Ramos (cell line): ENCODE results near the gene C14orf93.
"Not testable (repeated sequence)": the region's sequence is repeated elsewhere in the genome, so short reads cannot be mapped to it uniquely, and the experiment has no call there.

Experiments
- in situ Hi-C: fragments of 300-500 bp; cut with MboI; formaldehyde crosslinking; loops from one replicate; pipeline ENCODE4 v1.14.3; 2022; ENCODE audit warnings: low sequenced_read_pairs; ENCODE audit not compliant: unreplicated experiment

The C14orf93 gene

GRCh38 chr14:22978487-22978837 is 31.5 kb downstream of the C14orf93 start:
- in situ Hi-C loops, result loop anchor here (10.0 kb wide), 1 partner anchor 594 kb away; no protein-coding TSS in a partner anchor

- in situ Hi-C loops, result loop anchor here (10.0 kb wide), 1 partner anchor 593 kb away; no protein-coding TSS in a partner anchor
Measured at GRCh38 chr14:22977684-22978486, 32.1 kb downstream of the C14orf93 start.

GRCh38 chr14:22977434-22977683 is 32.6 kb downstream of the C14orf93 start:
- in situ Hi-C loops, result loop anchor here (10.0 kb wide), 1 partner anchor 593 kb away; no protein-coding TSS in a partner anchor

GRCh38 chr14:22976620-22977433 is 33.1 kb downstream of the C14orf93 start:
- in situ Hi-C loops, result loop anchor here (10.0 kb wide), 1 partner anchor 592 kb away; no protein-coding TSS in a partner anchor

DNA sequence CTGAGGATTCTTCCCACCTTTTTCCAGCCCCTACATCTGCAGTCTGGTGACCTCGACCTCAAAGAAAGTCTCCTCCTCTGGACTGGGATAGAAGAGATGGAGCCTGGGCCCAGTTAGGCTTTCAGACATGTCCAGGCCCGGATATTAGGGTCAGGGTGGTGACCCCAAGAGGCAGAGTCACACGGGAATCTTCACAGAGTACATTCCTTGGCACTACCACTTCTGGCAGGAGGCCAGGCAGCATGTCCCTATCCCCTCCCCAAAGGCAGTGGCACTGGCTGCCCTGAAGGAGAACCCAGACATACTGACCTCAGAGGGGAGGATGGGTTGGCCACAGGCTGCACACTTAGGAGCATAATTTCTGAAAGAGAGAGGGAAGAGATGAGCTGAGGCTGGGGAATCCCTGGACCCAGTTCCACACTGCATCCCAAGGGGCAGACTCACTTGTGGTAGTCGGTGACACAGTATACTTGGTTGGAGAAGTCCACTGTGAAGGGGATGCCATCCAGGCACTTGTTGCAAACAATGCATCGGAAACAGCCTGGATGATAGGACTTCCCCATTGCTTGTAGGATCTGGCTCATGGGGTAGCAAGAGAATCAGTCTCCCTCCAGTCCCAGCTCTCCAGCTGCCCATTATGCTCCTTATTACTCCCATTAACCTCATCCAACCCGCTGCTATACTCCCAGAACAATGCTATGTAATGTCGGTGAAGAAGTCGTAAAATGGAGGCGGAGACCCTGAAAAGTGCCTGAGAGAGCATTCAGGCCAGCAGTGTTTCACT is 35.2 kb downstream of the C14orf93 start:
- in situ Hi-C loops, result loop anchor here (10.0 kb wide), 1 partner anchor 590 kb away; no protein-coding TSS in a partner anchor

DNA sequence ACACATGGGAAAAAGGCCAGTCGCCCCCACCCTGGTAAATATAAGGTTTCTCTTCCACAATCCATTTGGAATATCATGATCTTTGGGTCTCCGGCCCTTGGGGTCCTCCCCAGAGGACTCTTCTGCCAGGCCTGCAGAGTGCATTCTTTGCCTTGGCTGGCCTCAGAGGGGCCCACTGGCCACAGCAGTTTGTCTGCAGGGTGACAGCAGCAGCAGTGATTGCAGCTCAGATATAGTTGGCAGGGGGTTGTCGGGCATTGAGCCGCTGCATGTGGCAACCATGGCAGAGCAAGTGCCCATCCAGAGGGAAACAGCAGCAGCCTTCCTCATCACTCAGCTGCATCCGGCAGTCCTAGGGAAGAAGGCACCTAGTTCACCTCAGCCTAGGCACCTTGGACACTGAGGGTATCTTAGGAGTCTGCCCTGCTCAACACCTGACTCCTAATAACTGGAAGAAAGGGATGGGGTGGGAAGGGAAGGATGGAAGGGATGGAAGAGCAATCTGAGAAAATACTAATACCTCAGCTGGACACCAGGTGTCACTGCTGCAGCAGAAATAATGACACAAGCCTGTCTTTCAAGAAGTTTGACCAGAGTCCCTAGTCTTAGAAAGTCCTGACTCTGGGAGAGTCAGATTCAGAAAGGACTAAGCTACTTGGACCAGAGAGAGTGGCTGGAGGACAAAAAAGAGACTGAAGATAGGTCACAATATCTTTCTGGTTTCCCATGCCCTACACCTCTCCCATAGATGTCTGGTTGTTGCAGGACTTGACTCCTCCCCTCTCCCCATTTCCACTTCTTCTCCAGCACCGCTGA is 36.5 kb downstream of the C14orf93 start:
- in situ Hi-C loops, result loop anchor here (10.0 kb wide), 1 partner anchor 589 kb away; no protein-coding TSS in a partner anchor

GRCh38 chr14:22972313-22972930 is 37.5 kb downstream of the C14orf93 start:
- in situ Hi-C loops, result loop anchor here (10.0 kb wide), 1 partner anchor 588 kb away; no protein-coding TSS in a partner anchor

DNA sequence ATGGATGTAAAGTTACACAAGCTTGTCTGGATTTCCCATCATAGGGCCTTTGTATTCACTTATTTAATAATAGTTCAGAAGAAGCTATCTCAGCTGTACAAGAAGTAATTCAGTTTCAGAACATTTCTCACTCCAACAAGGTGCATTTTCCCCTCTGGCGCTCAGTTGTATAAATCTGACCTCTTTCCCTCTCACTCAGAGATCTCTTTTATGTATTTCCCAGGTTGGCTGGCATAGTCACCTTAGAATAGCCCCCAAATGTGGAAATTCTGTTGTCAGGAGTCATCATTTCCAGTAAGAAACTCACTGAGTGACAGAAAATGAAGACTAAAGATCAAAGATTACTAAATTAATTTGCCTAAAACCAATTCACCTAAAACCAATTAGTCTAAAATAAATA is 38.8 kb downstream of the C14orf93 start:
- in situ Hi-C loops, result loop anchor here (10.0 kb wide), 1 partner anchor 586 kb away; no protein-coding TSS in a partner anchor

DNA sequence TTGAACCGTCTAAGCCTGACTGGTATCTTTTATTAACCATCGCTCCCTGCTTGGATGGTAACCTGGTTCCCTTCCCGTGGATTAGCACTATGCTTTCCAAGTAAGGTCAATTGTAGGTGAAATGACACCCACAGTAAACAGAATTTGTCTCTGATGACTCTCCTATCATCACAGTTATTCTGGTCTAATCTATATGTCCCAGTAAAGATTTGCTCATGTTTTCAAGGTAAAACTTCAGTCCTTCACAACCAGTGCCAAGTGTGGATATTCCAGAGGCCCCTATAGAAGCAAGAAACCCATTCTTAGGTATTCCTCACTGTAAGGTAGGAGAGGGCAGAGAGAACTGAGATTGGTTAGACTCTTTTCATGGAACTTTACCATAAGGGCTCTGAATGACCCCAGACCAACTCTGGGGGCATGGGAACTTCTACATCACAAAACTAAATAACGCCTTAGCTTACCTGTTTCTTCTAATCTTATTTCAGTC is 43.1 kb downstream of the C14orf93 start:
- in situ Hi-C loops, result no loop called here

GRCh38 chr14:22965916-22966782 is 43.8 kb downstream of the C14orf93 start:
- in situ Hi-C loops, result not testable (repeated sequence)

DNA sequence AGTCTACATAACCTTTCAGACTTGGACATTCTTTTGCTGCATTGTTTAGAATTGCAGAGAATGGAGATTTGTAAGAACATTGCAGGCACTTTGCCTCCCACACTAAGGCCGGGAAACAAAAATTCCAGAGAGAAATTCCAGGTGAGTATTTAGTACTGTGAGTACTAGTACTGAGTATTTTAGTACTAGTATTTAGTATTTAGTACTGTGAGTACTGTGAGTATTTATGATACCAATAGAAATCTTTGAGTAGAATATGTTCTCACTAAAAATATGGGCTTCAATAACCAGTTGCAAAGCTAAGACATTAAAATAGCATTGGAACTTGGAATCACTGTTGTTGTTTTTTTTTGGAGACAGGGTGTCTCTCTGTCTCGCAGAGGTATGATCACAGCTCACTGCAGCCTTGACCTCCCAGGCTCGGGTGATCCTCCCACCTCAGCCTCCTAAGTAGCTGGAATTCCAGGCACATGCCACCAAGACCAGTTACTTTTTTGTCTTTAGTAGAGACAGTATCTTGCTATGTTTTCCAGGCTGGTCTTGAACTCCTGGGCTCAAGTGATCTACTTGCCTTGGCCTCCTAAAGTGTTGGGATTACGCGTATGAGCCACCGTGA is 47.8 kb downstream of the C14orf93 start:
- in situ Hi-C loops, result no loop called here

- in situ Hi-C loops, result no loop called here
Measured at GRCh38 chr14:22955702-22956569, 54.0 kb downstream of the C14orf93 start.

GRCh38 chr14:22952418-22952817 is 57.5 kb downstream of the C14orf93 start:
- in situ Hi-C loops, result no loop called here

- in situ Hi-C loops, result not testable (repeated sequence)
Measured at GRCh38 chr14:22951795-22952194, 58.1 kb downstream of the C14orf93 start.

- in situ Hi-C loops, result no loop called here
Measured at GRCh38 chr14:22945642-22946041, 64.3 kb downstream of the C14orf93 start.

GRCh38 chr14:22939684-22940083 is 70.3 kb downstream of the C14orf93 start:
- in situ Hi-C loops, result no loop called here
